ENCODE measurements around the gene NT5DC1. TPM values are rescaled to one million over a fixed set of nuclear protein-coding genes. Genes with fewer than 3 reads are reported as not detected.

NT5DC1 gene
- total RNA-seq, 2 donors from 2014 or later = 5.6 to 10.9 TPM

DNA sequence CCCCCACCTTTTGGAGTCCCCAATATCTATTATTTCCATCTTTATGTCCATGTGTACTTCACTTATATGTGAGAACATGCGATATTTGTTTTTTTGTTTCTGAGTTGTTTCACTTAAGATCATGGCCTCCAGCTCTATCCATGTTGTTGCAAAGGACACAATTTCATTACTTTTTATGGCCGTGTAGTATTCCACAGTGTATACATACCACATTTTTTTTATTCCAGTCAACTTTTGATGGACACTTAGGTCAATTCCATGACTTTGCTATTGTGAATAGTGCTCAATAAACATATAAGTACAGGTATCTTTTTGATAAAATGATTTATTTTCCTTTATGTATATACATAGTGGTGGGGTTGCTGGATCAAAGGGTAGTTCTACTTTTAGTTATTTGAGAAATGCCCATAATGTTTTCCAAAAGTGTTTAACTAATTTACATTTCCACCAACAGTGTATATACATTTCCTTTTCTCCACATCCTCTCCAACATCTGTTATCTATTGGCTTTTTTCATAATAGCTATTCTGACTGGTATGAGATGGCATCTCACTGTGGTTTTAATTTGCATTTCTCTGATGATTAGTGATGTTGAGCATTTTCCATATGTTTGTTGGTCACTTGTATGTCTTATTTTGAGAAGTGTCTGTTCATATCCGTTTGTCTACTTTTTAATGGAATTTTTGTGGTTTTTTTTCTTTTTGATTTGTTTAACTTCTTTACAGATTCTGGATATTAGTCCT is 59.3 kb downstream of the NT5DC1 start:
- no peak for DNase-seq
- Histone ChIP-seq H3K36me3 (replicated peaks in 1 of 2; ENCODE audit: insufficient read depth in 1 of 2, low read depth in 2 of 2) (no peaks in the 10 kb centered on the region), H3K27ac (no peak overlapping the region), H3K9me3 (no peaks in the 10 kb centered on the region), H3K4me3 (no peak overlapping the region), H3K4me1 (no peaks in the 10 kb centered on the region), H3K27me3 (no peaks in the 10 kb centered on the region)
- intact Hi-C loops (cut with DNase I) = no loop called here
- no peak for ATAC-seq
- WGBS, 2 donors = 91 to 95% methylated on average over 3 of the region's 3 CpGs
- no peak for TF ChIP-seq POLR2A (IDR thresholded peaks at IDR 0.05)
- TF ChIP-seq, protein P1, sequence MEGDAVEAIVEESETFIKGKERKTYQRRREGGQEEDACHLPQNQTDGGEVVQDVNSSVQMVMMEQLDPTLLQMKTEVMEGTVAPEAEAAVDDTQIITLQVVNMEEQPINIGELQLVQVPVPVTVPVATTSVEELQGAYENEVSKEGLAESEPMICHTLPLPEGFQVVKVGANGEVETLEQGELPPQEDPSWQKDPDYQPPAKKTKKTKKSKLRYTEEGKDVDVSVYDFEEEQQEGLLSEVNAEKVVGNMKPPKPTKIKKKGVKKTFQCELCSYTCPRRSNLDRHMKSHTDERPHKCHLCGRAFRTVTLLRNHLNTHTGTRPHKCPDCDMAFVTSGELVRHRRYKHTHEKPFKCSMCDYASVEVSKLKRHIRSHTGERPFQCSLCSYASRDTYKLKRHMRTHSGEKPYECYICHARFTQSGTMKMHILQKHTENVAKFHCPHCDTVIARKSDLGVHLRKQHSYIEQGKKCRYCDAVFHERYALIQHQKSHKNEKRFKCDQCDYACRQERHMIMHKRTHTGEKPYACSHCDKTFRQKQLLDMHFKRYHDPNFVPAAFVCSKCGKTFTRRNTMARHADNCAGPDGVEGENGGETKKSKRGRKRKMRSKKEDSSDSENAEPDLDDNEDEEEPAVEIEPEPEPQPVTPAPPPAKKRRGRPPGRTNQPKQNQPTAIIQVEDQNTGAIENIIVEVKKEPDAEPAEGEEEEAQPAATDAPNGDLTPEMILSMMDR (IDR thresholded peaks at IDR 0.05) = no peak

DNA sequence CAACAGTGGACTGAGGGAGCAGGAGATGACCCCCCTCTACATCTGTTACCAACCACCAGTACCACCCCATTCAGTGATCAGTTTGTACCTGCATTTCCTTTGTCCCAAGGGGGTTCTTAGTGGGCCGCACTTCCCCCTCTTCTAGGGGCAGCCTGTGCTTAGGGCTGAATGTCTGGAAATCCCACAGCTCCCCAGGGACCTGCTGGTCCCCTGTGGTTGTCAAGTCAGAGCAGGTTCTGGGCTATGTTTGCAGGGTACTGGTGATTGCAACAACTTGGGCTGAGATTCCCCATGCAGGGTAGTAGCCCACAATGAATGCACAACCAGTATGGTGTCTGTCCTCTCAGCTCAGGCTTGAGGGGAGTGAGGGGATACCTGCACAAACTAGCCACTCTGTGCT is 64.9 kb downstream of the NT5DC1 start:
- intact Hi-C loops (cut with DNase I) = no loop called here
- Histone ChIP-seq H3K4me3 (no peak overlapping the region), H3K27me3 (no peaks in the 10 kb centered on the region), H3K4me1 (no peaks in the 10 kb centered on the region), H3K36me3 (replicated peaks in 1 of 2; ENCODE audit: insufficient read depth in 1 of 2, low read depth in 2 of 2) (no peaks in the 10 kb centered on the region), H3K27ac (no peak overlapping the region), H3K9me3 (no peaks in the 10 kb centered on the region)
- ATAC-seq (no peak), DNase-seq (no peak)
- no peak for TF ChIP-seq POLR2A (IDR thresholded peaks at IDR 0.05)
- TF ChIP-seq, protein P1 (IDR thresholded peaks at IDR 0.05) = no peak
- WGBS, 2 donors = 91 to 100% methylated on average over 1 of the region's 1 CpG

- intact Hi-C loops (cut with DNase I) = no loop called here
- H3K9me3 ChIP-seq = no peaks in the 10 kb centered on the region
- 82 to 88% methylated on average over 1 of the region's 1 CpG for WGBS, 2 donors
- H3K4me1 ChIP-seq = no peaks in the 10 kb centered on the region
- TF ChIP-seq POLR2A (IDR thresholded peaks at IDR 0.05) = no peak
- TF ChIP-seq, protein P1 (IDR thresholded peaks at IDR 0.05) = no peak
- no peaks in the 10 kb centered on the region for H3K27me3 ChIP-seq
- no peak overlapping the region for H3K4me3 ChIP-seq
- no peak for ATAC-seq
- no peak overlapping the region for H3K27ac ChIP-seq
- H3K36me3 ChIP-seq (replicated peaks in 1 of 2; ENCODE audit: insufficient read depth in 1 of 2, low read depth in 2 of 2) = no peaks in the 10 kb centered on the region
- DNase-seq = no peak
These were observed 65.7 kb downstream of the NT5DC1 start for GRCh38 chr6:116166369-116166768.

- 89 to 93% methylated on average over 1 of the region's 1 CpG for WGBS, 2 donors
- DNase-seq (no peak), ATAC-seq (no peak)
- TF ChIP-seq POLR2A (IDR thresholded peaks at IDR 0.05) = no peak
- TF ChIP-seq, protein P1 (IDR thresholded peaks at IDR 0.05) = no peak
- Histone ChIP-seq H3K27me3 (no peaks in the 10 kb centered on the region), H3K36me3 (replicated peaks in 1 of 2; ENCODE audit: insufficient read depth in 1 of 2, low read depth in 2 of 2) (no peaks in the 10 kb centered on the region), H3K4me3 (no peak overlapping the region), H3K4me1 (no peaks in the 10 kb centered on the region), H3K27ac (no peak overlapping the region), H3K9me3 (no peaks in the 10 kb centered on the region)
- intact Hi-C loops (cut with DNase I) = no loop called here
These were observed 67.5 kb downstream of the NT5DC1 start for GRCh38 chr6:116168148-116168547.

DNA sequence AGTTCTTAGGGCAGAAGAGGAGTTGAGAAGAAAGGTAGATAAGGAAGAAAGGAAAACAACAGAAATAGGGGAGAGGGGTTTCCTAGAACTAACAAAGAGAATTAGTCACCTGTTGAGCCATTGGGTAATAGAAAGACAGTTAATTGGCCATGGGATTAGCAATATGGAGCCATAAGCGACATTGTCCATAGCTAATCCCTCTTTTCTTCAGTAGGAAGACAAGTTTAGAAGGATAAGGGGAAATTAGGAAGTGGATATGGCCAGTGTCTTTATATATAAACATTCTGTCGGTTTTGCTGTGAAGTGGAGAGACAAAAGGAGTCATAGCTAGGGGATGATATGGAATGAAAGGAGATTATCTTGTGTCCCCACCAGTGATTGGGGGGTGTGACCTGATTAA is 69.2 kb downstream of the NT5DC1 start:
- 95% methylated on average over 2 of the region's 2 CpGs for WGBS, 2 donors
- TF ChIP-seq, protein P1 (IDR thresholded peaks at IDR 0.05) = no peak
- no peak for TF ChIP-seq POLR2A (IDR thresholded peaks at IDR 0.05)
- Histone ChIP-seq H3K36me3 (replicated peaks in 1 of 2; ENCODE audit: insufficient read depth in 1 of 2, low read depth in 2 of 2) (no peaks in the 10 kb centered on the region), H3K4me3 (no peak overlapping the region), H3K27ac (no peak overlapping the region), H3K27me3 (no peaks in the 10 kb centered on the region), H3K4me1 (no peaks in the 10 kb centered on the region), H3K9me3 (no peaks in the 10 kb centered on the region)
- ATAC-seq (no peak), DNase-seq (no peak)
- intact Hi-C loops (cut with DNase I) = no loop called here

Measured in body of pancreas (tissue), 4 donors.